COR-L47 (cell line): ENCODE measurements around the gene ACSF3.

Experiments
- DNase-seq: peaks from one replicate; lab custom pipeline; 2025; lab: John Stamatoyannopoulos, UW

The ACSF3 gene

DNA sequence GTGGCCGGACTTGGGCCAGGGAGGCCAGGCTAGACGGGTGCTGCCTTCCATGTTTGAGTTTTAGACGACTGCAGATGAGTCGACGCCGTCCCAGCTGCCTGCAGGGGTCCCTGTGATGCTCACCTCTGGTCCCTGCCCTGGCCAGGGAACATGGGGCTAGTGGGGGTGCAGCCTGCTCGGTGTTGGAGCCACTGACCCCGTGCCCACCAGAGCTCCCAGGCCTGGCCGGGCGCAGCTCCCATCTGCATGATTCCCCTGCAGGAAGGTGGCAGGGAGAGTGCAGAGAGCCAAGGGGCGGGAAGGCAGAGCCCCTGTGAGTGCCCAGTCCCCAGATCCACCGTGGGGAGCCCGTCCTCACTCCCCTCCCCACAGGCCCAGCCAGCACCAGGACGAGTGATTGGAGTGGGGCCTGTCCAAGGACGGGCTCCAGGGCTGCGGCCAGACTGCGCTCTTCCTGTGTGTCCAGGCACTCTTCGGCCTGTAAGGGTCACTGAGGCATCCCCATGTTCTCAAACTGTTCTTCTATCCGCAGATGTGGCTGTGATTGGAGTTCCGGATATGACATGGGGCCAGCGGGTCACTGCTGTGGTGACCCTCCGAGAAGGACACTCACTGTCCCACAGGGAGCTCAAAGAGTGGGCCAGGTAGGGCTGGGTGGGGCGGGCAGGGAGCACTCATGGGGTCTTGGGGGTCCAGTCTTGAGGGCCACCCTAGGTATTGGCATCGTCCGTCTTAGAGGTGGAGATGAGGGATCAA is 51.9 kb downstream of the ACSF3 start:
- no peak for DNase-seq

DNA sequence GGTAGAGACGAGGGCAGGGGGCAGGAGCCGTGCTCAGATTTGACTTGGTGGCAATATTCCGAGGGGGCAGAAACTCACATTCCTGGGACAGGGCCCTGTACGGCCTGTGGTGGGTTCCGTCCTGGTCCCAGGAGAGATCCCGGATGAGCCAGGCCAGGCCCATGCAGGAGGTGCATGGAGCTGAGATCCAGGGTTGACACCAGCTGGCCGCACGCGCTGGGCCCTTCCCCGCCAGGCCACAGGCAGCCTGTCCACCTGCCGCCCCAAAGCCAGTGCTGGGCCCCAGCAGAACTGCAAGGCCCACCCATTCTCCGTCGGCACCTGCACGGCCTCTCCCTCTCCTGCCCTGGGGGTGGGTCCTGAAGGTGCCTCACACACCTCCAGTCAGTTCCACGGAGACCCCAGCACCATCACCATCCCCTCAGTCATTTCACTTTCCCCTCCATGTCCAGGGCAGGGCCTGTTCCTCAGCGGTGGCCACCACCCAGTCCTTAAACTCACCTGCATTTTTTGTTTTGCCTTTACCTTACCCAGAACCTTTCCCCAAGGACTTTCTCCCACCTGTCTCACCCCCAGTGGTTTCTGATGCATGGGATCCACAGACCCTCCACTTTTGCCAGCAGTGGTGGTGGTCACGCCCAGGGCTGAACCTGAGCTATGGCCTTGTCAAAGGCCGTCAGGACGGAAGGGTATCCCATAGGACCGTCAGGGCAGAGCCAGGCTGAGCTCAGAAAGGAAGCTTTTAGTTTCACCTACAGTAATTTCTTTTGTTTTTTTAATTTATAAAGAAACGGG is 52.8 kb downstream of the ACSF3 start:
- no peak for DNase-seq

DNA sequence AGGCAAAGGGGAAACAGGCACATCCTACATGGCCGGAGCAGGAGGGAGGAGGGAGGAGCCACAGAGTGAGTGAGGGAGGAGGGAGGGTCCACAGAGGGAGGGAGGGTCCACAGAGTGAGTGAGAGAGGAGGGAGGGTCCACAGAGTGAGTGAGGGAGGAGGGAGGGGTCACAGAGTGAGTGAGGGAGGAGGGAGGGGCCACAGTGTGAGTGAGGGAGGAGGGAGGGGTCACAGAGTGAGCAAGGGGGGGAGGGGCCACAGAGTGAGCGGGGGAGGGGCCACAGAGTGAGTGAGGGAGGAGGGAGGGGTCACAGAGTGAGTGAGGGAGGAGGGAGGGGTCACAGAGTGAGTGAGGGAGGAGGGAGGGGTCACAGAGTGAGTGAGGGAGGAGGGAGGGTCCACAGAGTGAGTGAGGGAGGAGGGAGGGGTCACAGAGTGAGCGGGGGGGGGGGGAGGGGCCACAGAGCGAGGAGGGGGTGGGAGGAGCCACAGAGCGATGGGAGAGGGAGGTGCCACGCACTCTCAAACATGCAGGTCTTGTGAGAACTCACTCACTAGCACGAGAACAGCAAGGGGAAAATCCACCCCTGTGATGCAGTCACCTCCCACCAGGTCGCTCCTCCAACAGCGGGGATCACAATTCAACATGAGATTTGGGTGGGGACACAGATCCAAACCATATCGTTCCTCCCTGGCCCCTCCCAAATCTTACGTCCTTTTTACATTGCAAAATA is 53.6 kb downstream of the ACSF3 start:
- DNase-seq = no peak

- no peak for DNase-seq
Measured at GRCh38 chr16:89149386-89149785, 55.7 kb downstream of the ACSF3 start.

DNA sequence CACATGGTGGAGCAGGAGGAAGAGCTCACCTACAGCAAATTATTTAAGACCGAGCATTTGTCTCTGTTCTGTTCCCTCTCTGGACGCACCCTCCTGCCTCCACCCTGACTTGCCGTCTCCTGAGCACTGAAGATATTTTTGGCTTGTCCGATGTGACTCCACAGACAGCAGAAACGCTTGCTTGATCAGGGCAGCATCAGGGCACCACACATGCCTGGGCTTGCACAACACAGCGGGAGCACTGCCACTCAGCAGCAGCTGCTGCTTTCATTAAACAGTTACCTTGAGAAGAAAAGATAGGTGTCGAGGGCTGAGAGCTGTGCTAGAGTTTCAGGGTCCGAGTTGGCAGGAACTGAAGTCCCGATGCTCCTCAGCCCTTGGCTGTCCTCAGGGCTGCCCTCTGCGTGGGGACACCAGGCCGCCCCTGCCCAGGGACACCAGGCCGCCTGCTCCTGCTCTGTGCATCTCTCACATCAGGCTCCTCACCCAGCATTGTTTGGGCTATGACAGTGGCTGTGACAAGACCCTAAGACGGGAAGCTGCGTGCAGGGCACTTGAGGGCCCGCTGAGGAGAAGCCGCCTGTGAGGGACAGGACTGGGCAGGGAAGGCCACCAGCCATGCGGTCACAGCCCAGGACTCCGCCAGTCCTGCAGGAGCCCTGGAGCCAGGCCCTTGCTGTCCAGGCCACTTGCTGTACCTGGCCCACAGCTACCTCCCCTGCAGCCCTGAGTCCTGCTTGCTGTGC is 56.6 kb downstream of the ACSF3 start:
- DNase-seq = no peak

DNA sequence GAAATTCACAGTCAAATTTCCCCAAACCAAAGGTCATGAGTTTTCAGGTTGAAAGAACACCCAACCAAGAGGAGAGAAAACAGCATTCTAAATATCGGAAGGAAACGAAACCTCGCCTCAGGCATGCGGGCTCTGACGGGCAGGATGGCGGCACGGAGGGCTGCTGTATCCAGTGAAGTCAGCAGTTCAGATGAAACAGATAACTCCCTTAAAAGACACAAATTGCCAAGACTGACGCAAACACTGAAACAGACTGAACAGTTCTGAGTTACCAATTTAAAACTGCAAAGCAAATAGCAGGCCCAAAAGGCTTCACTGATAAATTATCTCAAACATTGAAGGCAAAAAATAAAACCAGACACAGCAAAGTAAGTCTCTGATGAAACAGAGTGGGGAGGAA is 57.3 kb downstream of the ACSF3 start:
- DNase-seq = no peak

- no peak for DNase-seq
Measured at GRCh38 chr16:89152831-89153700, 59.4 kb downstream of the ACSF3 start.

DNA sequence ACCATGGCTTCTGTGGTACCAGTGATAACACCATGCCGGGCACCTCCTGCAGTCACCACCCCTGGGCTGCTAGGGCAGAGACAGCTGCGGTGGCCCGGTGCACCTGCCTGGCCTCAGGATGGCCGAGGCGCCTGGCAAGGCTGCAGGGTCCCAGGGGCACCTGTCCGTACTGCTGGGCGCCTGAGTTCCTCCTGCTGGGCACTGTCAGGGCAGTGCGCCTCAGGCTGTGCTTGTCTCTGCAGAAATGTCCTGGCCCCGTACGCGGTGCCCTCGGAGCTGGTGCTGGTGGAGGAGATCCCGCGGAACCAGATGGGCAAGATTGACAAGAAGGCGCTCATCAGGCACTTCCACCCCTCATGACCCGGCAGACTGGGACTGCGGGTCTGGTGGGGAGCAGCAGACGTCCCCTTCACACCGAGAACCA is 60.2 kb downstream of the ACSF3 start:
- DNase-seq = no peak

- no peak for DNase-seq
Measured at GRCh38 chr16:89154390-89155183, 60.9 kb downstream of the ACSF3 start.

DNA sequence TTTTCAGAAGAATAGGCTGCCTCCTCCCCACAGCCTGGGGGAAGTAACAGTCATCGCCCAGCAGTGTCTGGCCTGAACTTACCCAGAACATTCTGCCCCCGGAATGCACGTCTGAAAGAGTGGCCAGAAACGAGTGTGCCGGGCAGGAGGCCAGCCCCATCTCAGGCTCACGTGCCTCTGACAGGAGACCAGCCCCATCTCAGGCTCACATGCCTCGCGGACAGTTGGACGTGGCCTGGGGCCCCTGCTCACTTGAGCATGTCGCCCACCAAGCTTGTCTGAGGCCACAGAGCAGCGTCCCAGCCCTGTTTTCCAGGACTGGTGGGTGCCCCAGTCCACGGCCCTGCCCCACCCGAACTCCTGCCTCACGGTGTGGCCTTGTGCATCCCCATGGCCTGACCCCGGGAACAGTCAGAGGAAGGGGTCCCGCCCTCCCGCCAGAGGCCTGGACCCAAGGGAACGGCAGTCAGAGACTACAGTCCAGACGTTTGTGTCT is 61.6 kb downstream of the ACSF3 start:
- no peak for DNase-seq

GRCh38 chr16:89155851-89156739 is 62.4 kb downstream of the ACSF3 start:
- no peak for DNase-seq

GRCh38 chr16:89156740-89157645 is 63.3 kb downstream of the ACSF3 start:
- no peak for DNase-seq

- DNase-seq = no peak
Measured at GRCh38 chr16:89157778-89158177, 64.1 kb downstream of the ACSF3 start.

DNA sequence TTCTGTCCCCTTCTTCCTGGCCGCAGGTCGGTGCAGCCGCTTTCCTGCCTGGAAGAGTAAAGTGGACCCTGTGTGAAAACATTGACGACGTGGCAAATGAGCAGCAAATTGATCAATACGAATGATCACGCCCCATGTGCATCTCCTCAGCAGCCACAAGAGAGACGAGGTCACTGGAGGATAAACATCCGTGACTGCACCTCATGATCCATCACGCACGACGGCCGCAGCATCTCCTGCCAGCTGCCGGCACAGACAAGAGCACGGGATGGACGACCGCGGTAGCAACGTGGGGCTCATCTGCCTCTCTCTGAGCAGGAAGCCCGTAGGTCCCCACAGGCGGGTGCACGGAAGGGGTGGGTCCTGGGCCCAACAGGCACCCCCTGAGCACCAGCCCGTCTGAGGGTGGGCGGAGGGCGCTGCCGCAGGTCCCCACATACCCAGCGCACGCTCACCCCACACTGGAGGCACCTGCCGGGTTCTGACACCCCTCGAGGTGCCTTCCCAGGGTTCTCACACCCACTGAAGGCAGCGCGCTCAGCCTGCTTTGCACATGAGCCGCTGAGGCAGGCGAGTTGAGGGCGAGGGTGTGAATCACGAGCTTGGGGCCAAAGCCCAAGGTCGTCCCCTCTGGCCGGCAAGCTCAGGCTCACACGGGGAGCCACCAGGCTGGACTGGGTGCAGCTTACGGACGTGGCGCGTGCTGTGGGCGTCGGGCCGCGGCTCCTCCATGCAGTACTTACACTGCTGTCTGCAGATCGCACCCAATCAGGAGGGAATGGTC is 65.6 kb downstream of the ACSF3 start:
- no peak for DNase-seq

- DNase-seq = no peak
Measured at GRCh38 chr16:89159850-89160354, 66.2 kb downstream of the ACSF3 start.

DNA sequence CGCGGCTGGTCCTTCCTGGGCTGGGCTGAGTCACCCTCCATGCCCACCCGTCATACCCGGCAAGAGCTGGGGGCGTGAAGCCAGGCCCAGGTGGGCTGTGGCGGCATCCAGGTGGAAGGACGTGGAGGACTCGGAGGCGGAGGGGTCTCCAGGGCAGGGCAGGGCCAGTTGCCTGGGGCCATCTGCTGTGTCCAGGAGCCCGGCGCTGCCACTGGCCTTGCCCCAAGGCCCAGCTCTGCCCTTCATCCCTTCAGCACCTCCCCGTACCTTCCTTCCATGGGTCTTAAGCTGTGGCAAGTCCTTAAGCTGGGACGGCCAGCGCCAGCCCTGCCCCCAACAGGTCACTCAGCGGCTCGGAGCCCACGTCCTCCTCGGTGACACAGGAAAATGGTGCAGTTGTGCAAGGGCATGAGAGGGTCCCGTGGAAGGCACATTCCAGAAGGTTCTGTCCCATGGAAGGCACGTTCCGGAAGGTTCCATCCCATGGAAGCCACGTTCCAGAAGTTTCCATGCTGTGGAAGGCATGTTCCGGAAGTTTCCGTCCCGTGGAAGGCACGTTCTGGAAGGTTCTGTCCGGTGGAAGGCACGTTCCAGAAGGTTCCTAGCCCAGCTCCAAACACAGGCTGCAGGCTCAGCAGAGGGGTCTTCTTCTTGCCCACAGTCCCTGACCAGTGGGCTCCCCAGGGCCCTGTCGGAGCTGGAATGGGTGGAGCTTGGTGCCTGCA is 67.5 kb downstream of the ACSF3 start:
- DNase-seq = no peak
